Stimulated activated CD8-positive, alpha-beta memory T cell treated with anti-CD3 and anti-CD28 coated beads, Interleukin-15, amount 100 ng/mL, for 4 hours (primary cell): ENCODE data around the gene ADCY4.

Source experiments
- DNase-seq, 2 donors: peaks; one replicate each; pipeline ENCODE4 v3.0.0-alpha.2; 2020; ENCODE audit warnings: low read depth in 2 of 2

ADCY4 gene

DNA sequence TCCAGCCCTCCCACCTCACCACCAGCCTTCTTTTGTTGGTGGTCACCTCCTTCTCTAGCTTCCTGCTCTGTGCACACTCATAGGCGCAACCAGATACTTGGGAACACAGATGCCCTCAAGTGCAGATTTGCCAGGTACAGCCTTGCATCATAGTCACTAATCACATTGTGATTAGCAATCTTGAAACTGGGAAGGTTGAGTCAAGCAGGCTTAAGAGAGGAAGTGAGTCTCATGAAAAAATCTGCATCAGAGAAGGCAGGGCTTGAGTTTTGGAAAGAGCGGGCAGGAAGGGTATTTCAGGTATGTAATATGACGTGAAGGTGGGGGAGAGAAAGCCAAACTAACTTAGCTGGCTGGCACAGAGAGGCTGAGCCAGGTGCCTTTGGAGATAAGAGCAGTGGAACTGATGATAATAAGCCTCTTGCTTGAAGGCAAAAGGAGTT is 60.7 kb downstream of the ADCY4 start:
- DNase-seq = peak in 1 of 2 donors; percentile 24

DNA sequence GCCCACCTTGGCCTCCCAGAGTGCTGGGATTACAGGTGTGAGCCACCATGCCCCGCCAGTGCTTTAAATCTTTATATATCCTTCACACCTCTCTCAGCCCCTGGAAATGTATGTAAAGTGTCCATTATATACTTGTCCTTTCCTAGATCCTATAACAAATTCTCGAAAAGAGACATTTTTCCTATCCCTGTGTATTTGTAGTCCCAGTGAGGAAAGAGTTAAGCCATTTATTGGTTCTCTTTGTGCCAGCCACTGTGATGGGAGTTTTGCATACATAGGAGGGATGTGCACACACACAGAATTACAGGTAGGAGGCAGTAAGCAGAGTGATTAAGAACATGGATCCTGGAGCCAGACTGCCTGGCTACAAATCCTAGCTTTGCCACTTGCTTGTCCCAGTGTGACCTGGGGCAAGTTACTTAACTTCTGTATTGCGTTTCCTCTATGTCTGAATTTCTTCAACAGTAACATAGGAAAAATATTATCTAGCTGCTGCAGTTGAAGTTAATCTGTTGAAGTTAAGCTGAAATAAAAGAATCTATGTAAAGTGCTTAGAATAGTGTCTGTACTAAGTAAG is 61.4 kb downstream of the ADCY4 start:
- DNase-seq = no peak

DNA sequence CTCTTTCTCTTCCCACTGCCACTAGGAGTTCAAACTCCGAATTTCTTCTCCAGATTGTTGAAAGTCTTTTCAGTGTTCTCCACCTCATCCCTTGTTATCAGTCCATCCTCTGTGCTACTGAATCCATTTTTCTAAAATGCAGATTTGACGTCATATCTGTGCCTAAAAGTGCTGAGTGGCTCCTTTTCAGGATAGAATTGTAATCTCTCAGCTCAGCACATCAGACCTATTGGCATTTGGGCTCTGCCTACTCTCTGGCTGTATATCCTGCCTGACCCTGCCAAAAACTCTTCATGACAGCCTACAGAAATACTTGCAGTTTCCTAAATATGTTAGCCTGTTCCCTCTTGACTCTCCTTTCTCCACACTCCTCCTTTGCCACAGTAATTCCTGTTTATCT is 62.4 kb downstream of the ADCY4 start:
- DNase-seq = no peak

DNA sequence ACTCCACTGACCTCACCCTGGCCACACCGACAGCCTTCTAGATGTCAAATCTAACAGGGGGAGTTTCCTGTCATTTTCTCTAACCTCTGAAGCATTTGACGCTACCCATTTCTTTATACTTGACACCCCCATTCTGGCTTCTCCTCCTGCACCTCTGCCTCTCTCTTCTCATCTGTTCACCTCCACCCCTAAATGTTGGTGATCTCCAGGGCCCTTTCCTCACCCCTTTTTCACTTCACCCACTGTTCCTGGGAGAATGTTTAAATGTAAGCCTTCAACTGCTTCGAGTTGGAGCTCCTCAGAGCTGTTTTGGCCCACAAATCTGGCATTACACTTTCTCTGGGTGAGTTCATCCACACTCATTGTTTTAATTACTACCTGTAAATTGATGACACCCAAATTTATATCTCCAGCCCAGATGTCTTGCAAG is 63.0 kb downstream of the ADCY4 start:
- no peak for DNase-seq

DNA sequence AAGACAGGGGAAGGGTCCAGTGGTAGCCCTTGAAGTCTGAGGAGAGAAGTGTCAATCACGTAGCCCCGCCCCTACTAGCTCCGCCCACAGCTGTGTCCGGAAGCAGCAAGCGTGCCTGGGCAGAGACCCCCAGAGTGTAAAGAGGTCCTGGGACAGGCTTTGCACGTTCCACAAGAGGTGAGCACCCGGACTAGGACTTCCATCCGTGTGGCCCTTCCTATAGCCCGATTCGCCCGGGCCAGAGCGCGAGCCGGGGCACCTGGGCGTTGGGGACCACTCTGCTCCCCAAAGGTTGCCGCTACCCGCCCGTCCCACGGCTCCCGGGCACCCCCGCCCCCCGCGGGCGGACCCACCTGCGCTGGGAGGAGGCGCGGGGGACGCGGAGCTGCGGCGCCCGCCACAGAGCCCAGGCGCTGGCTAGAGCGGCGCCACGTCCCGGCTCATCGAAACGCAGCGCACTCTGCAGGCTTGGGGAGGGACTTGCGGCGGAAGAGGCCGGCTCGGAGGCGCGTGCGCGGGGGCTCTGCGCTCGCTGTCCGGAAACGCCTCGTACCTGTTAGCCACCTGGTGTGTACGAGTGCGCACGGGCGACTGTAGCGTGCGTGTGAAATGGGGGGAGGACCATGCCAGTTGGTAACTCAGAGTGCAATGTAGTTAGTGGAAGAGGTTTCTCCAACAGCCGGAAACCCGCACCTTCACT is 63.6 kb downstream of the ADCY4 start, which contains the start of gene RABGGTA:
RABGGTA (minus strand) TSS at position 464 of the 700 bp plus-strand sequence. CDS start 482 bp downstream, outside the sequence.
- peak; percentile 82 to 86 for DNase-seq

DNA sequence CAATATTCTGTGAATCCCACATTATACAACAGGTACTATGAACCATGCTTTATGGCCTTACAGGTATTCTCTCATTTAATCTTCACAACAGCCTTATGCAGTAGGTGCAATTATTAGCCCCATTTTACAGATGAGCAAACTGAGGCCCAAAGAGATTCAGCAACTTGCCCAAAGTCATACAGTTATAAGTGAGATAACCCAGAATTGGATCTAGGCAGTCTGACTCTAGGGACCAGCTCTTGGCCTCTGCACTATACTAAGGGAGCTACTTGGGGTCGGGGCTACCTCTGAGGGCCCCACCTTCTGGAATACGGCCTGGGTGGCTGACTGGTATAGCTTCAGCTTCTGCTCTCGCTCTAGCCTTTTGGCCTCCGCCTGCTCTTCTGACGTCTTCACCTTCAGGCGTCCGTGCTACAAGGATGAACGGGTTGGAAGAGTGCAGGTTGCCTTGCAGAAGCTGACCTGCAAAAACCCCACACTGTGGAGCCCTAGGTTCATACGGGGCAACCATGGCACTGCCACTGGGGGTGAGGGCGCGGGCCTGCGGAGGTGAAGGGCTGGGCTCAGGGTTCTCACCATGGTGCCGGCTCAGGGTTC is 64.2 kb downstream of the ADCY4 start:
- DNase-seq = no peak

DNA sequence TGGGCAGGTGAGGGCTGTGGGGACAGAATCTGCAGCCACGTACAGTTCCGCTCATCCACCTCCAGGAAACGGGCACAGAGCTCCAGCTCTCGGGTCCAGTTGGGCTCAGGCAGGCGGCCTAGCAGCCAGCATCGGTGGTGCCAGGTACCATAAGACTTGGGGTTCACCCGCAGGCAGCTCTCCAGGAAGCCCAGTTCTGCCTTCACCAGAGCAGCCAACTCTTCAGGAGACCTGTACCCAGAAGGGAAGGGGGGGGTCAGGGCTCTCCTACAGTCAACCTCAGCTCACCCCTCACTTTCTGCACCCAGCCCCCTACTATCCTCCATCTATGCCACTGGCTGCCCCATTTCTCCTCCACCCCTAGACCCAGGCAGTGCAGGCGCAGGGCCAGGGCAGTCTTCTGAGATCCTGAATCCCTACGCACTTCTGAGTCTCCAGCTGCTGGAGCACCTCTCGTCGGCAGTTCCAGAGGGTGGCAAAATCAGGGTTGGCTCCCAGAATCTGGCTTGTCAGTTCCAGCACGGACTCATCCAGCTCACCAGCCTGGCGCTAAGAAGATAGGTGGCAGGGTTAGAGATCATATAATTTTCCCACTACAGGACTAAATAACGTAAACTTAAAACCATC is 64.8 kb downstream of the ADCY4 start:
- DNase-seq = no peak

DNA sequence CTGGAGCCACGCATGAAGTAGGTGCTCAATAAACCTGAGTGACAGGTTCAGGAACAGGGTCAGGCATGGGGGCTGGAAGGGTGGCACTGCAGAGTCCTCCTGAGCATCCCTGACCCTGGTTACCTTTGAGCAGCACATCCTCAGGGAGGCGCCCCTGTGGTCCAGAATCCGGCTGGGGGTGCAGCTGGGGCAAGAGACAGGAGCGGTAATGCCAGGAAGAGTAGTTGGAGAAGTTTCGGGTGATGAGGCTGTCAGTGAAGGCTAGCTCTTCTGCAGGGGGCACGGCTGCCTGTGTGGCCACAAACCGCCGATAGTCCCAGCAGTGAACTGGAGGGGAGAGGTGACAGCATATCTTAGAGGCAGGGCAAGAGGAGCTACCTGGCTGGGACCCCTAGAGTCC is 65.5 kb downstream of the ADCY4 start:
- no peak for DNase-seq
